Psoas muscle (tissue), 7 donors: ENCODE results near the gene EDNRA. TPM values are rescaled to one million over a fixed set of nuclear protein-coding genes. Genes with fewer than 3 reads are reported as not detected.

Experiments
- polyA plus RNA-seq, 3 donors: library from polyadenylated mRNA; stranded (reverse); fragments of 200-250 nt; gene quantifications; one replicate each; pipeline ENCODE4 v1.2.3, GENCODE V29; 2013
- total RNA-seq, 4 donors: library from RNA; stranded (reverse); fragmentation: NEBNext Ultra II Directional in 2 of 4; extraction: Animal tissue kit (Norgen Biotek cat#: 25700) in 2 of 4; gene quantifications; one replicate each; pipeline versions ENCODE4 v1.2.1 to v1.2.4, GENCODE V29; 2021 to 2023
- donor health status: healthy with polysubstance abuse.
- donor health status: DM: no; HTN: no; CAD: no; lungs with moderate emphysema.
- donor health status: Bipolar disorder and iron deficiency.
- donor health status: healthy.
- donor health status: DM: no; HTN: no; CAD: no.
- donor health status: DM: no; HTN: no; CAD: no.
- donor health status: DM: yes; HTN: yes; CAD: no.

Gene EDNRA
- total and polyA plus RNA-seq, 7 donors = 0.86 to 5.8 (median 1.8) TPM

Other genes with a start within 250 kb of the EDNRA start
- 10 to 100 TPM; 16.7 to 23.9 (median 20.0) TPM for gene TMEM184C, start 136.3 kb downstream of the EDNRA start, total RNA-seq
- gene TMEM184C, start 136.3 kb downstream of the EDNRA start, polyA plus RNA-seq = 10 to 100 TPM; 12.3 to 40.4 (median 15.7) TPM
- gene PRMT9, start 203.1 kb downstream of the EDNRA start, total RNA-seq = 1 to 10 TPM; 3.0 to 5.8 (median 5.0) TPM
- gene PRMT9, start 203.1 kb downstream of the EDNRA start, polyA plus RNA-seq = 1 to 10 TPM; 1.8 to 4.3 (median 2.9) TPM